ENCODE results near the gene TERT.
A peak's percentile ranks its signal among the peaks of the same experiment; 100 is the strongest.

The TERT gene

GRCh38 chr5:1319436-1320256 is 24.8 kb upstream of the TERT start:
- no peak for DNase-seq (ENCODE audit: low read depth in 1 of 2, low spot score in 1 of 2)

DNA sequence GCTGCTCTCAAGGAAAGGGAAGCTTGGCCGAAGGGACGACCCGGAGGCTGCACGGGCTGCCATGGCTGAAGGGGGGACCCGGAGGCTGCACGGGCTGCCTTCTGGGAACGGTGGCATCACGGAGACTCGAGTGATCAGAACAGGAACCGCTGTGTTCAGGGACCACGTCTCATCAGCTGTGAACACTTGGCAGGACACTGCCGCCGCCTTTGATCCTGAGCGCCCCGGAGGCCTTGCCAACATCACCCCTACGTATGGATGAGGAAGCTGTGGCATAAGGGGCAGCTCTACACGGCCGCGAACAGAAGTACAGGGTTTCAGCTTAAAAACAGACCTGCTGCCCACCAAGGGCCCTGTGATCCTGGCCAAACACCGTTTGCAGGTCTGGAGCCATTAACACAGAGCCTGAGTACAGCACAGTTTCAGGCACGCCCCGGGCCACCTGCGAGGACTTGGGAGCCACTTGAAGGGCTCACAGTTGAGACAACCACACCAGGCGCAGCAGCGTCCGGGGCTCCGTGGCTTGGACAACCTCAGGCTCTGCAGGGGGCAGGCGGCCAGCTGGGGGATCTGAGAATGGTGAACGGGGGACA is 23.9 kb upstream of the TERT start:
- no peak for DNase-seq (ENCODE audit: low read depth in 1 of 2, low spot score in 1 of 2)

DNA sequence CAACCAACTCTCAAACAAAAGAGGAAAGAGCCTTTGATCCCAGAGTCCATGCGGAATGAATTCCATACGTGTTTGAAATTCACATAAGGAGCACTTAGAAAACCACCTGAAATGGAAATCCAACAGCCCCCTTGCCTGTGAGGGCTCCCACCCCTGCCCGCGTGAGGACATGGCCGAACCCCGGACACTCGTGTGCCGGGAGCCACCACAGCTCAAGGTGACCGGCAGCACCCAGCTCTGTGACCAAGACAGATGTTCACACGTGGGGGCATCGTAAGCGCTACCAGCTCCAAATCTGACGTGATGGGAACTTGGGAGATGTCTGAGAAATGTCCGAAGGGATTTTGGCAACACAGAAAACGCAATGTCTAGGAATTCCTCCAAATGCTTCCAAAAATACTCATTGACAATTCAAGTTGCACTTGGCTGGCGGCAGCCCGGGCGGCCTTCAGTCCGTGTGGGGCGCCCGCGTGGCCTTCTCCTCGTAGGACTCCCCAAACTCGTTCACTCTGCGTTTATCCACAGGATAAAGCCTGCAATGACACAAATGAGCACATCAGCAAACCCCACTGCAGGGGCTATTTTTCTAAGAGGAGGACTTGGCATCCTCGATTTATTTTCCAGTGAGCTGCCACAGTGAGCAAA is 23.2 kb upstream of the TERT start:
- DNase-seq (ENCODE audit: low read depth in 1 of 2, low spot score in 1 of 2) = no peak

DNA sequence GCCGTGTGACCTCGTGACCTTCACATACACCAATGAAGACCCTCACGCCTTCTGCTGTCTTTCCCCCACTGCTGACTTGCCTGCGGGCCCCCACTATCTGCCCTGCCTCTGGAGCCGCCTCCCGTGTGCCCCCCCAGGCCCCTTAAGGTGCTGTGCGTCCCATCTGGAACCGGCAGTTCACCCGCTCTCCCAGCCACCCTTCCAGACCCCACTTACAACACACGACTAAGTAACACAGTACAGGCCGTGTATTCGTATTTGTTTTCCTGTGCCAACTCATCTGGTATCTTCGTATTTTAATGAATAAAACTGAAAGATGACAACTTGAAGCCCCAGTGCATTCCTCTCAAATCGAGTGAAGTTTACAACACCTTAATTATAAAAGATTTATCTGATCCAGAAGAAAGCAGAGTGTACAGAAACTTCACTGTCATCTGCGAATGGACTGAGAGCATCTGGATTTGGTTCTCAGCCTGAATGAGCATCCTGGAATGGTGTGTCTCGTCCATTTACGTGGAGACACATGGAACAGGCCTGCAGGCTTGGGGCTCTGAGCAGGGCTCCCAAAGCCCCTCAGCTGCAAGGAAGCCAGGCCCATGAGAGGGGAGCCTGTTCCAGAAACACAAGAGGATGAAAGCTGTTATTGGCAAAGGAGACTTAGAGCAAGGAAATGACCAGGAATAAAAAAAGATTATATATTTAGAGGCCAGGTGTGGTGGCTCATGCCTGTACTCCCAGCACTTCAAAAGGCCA is 21.9 kb upstream of the TERT start:
- DNase-seq (ENCODE audit: low read depth in 1 of 2, low spot score in 1 of 2) = no peak

DNA sequence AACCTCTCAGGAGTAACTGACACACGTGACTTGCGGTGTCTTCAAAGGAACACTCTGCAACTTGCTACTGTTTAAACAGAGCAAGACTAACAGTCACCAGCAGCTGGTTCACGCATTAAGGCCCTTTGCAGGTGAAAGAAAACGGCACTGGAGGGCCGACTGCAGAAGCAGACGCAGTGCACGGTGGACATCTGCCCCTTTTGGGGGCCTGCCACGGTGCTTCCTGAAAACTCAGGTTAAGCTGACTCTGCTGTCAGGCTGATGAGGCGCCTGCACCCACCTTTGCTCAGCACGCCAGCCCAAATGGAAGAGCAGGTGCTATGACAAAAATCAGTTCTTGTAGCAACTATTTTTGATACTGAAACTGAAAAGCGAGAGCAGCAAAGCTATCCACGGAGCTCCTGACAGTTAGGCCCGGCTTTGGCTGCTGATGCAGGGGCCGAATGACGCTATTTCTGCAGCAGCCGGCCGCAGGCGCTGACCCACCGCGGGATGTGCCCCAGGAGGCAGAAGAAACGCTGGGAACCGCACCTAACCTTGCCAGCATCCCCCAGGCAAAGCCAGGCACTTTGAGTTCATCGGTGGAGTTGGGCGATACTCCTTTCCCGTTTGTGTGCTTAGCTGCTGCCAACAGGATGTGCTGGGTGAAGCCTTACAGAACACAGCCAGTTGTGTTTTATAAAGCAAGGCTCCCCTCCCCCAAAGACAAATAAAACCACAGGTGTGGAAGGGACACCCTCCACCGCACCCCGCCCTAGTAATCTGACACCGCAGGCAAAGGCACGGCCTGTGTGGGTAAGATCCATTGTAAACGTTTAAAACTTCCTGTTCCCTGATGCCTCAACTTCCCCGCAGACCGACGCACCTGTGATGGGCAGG is 21.1 kb upstream of the TERT start:
- peak in 1 of 2 donors; percentile 18 for DNase-seq (ENCODE audit: low read depth in 1 of 2, low spot score in 1 of 2)

GRCh38 chr5:1315018-1315708 is 20.3 kb upstream of the TERT start:
- DNase-seq (ENCODE audit: low read depth in 1 of 2, low spot score in 1 of 2) = no peak

- DNase-seq (ENCODE audit: low read depth in 1 of 2, low spot score in 1 of 2) = no peak
Observed at GRCh38 chr5:1314564-1314982, 19.7 kb upstream of the TERT start.

- DNase-seq (ENCODE audit: low read depth in 1 of 2, low spot score in 1 of 2) = no peak
Observed at GRCh38 chr5:1312993-1313833, 18.3 kb upstream of the TERT start.

DNA sequence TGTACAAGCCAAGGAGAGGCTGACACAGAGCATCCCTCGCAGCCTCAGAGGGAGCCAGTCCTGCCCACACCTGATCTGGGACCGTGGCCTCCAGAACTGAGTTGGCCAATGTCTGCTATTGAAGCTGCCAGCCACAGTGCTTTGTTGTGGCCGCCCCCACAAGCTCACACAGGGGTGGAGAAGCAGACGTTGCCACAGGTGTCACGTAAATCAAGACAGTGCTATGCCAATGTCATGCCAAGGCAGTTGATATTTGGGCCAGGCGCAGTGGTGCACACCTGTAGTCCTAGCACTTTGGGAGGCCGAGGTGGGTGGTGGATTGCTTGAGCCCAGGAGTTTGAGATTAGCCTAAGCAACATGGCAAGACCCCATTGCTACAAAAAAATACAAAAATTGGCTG is 17.3 kb upstream of the TERT start:
- DNase-seq (ENCODE audit: low read depth in 1 of 2, low spot score in 1 of 2) = no peak

GRCh38 chr5:1311439-1312055 is 16.7 kb upstream of the TERT start:
- no peak for DNase-seq (ENCODE audit: low read depth in 1 of 2, low spot score in 1 of 2)

DNA sequence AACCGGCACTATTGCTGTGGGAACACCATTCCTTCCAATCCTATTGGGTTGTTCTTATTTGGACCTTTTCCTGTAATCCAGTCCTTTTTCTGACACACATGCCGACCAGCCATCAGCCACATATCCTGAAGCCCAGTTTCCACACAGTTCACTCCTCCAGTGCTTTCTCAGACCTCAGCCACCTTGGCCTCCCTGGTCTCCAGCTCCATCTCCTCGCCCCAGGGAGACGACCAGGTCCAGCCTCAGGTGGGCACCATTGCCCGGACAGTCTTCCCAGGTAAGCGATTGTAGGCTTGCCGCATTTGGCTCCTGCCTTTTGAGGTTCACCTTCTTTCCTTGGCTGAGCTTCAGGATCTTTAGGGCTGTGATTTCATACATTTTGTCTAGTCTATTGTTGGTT is 15.2 kb upstream of the TERT start:
- DNase-seq (ENCODE audit: low read depth in 1 of 2, low spot score in 1 of 2) = no peak

DNA sequence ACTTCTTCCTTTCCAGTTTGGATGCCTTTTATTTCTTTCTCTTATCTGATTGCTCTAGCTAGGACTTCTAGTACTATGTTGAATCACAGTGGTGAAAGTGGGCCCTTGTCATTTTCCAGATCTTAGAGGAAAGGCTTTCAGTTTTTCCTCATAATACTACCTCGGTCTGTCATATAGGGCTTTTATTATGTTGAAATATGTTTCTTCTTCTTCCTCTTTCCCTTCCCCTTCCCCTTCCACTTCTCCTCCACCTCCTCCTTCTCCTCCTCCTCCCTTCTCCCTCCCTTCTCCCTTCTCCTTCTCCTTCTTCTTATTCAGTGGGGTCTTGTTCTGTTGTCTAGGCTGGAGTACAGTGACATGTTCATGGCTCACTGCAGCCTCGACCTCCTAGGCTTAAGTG is 9.2 kb upstream of the TERT start:
- no peak for DNase-seq (ENCODE audit: low read depth in 1 of 2, low spot score in 1 of 2)

DNA sequence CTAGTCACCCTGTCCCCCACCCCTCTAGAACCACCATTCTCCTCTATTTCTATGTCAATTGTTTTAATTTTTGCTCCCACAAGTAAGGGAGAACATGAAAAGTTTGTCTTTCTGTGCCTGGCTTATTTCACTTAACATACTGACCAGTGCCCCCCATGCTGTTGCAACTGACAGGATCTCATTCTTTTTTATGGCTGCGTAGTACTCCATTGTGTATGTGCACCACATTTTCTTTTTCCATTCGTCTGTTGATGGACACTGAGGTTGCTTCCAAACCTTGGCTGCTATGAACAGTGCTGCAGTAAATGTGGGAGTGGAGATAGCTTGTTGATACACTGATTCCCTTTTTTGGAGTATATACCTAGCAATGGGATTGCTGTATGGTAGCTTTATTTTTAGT is 7.4 kb upstream of the TERT start:
- no peak for DNase-seq (ENCODE audit: low read depth in 1 of 2, low spot score in 1 of 2)

DNA sequence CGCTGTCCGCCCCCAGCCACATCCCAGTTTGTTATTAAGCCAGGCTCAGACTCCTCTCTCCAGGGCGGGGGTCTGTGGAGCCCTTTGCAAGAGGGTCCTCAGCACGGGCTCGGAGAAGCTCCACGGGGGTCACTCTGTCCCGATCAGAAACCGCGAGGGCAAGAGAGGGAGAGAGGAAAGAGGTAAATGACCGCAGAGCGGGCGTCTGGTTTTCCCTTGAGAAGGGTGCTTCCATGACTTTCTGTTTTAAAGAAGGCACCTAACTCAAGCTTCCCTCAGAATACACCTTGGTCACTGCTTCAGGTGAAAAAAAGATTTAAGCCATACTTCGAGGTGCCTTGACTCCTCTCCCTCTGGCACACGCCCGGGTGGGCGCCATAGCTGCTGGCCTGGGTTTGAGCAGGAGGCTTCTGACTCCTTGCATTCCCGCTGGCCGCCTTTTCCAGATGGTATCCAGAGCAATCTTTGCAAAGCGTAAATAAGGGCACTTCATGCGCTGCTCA is 5.8 kb upstream of the TERT start:
- no peak for DNase-seq (ENCODE audit: low read depth in 1 of 2, low spot score in 1 of 2)

DNA sequence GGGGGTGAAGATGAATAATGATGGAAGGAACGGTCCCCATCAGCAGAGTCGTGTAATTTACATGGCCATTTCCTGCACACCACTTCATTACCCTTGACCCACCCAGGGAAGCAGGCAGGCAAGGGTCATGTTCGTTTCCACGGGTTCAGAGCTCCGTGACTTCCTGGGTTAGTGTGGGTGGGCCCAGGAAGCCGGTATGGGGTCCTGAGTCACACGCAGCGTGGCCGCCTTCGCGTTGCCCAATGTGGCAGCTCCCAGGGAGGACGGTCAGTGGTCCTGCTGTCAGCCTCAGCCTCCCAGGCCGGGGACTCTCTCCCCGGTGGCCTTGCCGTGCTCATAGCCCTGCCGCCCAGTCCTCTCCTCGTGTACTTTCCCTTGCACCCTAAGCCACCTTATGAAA is 5.1 kb upstream of the TERT start:
- no peak for DNase-seq (ENCODE audit: low read depth in 1 of 2, low spot score in 1 of 2)

- DNase-seq (ENCODE audit: low read depth in 1 of 2, low spot score in 1 of 2) = no peak
Observed at GRCh38 chr5:1299511-1299850, 4.6 kb upstream of the TERT start.

- no peak for DNase-seq (ENCODE audit: low read depth in 1 of 2, low spot score in 1 of 2)
Observed at GRCh38 chr5:1298723-1299510, 4.0 kb upstream of the TERT start.

DNA sequence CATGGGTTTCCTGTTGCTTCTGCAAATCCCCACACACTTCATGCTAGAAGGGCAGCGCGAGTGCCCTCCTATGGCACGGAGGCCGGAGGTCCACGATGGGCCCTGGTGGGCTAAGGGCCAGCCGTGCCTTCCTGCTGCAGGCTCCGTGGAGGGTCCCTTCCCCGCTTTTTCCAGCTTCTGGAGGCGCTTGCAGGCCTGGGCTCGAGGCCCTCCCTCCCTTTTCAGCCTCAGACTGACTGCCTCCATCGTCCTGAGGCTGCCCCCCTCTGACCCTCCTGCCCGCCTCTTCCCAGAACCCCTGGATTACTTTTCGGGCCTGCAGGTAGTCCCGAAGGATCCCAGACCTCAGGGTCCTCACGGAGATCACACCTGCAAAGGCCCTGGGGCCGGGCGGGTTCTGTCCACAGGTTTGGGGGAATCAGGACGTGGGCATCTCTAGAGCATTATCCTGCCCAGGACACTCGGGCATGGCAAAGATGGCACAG is 3.2 kb upstream of the TERT start:
- no peak for DNase-seq (ENCODE audit: low read depth in 1 of 2, low spot score in 1 of 2)

All from stimulated activated CD4-positive, alpha-beta T cell treated with anti-CD3 and anti-CD28 coated beads, Interleukin-15, amount 100 ng/mL, for 1 hour (primary cell).